Neural cell (in vitro differentiated cells): ENCODE measurements around the gene RPS3. TPM values are rescaled to one million over a fixed set of nuclear protein-coding genes. Genes with fewer than 3 reads are reported as not detected.

Source experiments
- H2AFZ ChIP-seq: fragments of 200-600, 300-800 bp; sonication (generic), shearing (Covaris generic); 2 replicates; pipeline ENCODE4 v1.6.0; 2014; ENCODE audit warnings: low read depth, mild to moderate bottlenecking, antibody characterized with exemption, low read length, moderate library complexity
- H3F3A ChIP-seq: fragments of 200-600 bp; shearing (Covaris generic); 2 replicates; pipeline ENCODE4 v1.6.1; 2016; ENCODE audit warnings: mild to moderate bottlenecking, moderate library complexity, mixed read lengths, antibody characterized with exemption, low read length; ENCODE audit not compliant: insufficient read depth, poor library complexity, severe bottlenecking
- H3K27ac ChIP-seq: fragments of 200-600, 300-800 bp; sonication (generic), shearing (Covaris generic); 2 replicates; pipeline ENCODE4 v1.5.1; 2014; ENCODE audit warnings: mild to moderate bottlenecking, low read length, moderate library complexity
- H3K27me3 ChIP-seq: fragments of 300-800, 200-600 bp; sonication (generic), shearing (Covaris generic); 2 replicates; pipeline ENCODE4 v1.6.0; 2014; ENCODE audit warnings: mild to moderate bottlenecking, low read depth, low read length, moderate library complexity; ENCODE audit not compliant: insufficient read depth
- H3K36me3 ChIP-seq: fragments of 300-800, 200-600 bp; sonication (generic), shearing (Covaris generic); 2 replicates; pipeline ENCODE4 v1.5.1; 2014; ENCODE audit warnings: mild to moderate bottlenecking, antibody characterized with exemption, low read length, moderate library complexity; ENCODE audit not compliant: insufficient read depth
- H3K4me2 ChIP-seq: fragments of 300-800, 200-600 bp; sonication (generic), shearing (Covaris generic); 2 replicates; pipeline ENCODE4 v1.6.0; 2014; ENCODE audit warnings: mild to moderate bottlenecking, low read length
- H3K4me3 ChIP-seq: fragments of 300-800, 200-600 bp; sonication (generic), shearing (Covaris generic); 2 replicates; pipeline ENCODE4 v1.5.1; 2014; ENCODE audit warnings: mild to moderate bottlenecking, low read length, moderate library complexity
- H3K79me2 ChIP-seq: fragments of 200-600 bp; shearing (Covaris generic); replicated peaks from 2 replicates; pipeline ENCODE4 v1.6.0; 2014; ENCODE audit warnings: mild to moderate bottlenecking, low read length, moderate library complexity; ENCODE audit not compliant: insufficient read depth
- H3K9ac ChIP-seq: fragments of 300-800, 200-600 bp; sonication (generic), shearing (Covaris generic); 2 replicates; pipeline ENCODE4 v1.6.1; 2016; ENCODE audit warnings: mild to moderate bottlenecking, low read length, mixed read lengths
- H3K9me2 ChIP-seq: fragments of 200-600 bp; shearing (Covaris generic); 2 replicates; pipeline ENCODE4 v1.6.1; 2016; ENCODE audit warnings: mild to moderate bottlenecking, low read length, mixed read lengths; ENCODE audit not compliant: insufficient read depth
- H3K9me3 ChIP-seq: fragments of 200-600, 300-800 bp; sonication (generic), shearing (Covaris generic); 2 replicates; pipeline ENCODE4 v1.6.1; 2016; ENCODE audit warnings: mild to moderate bottlenecking, mixed run types, low read length, moderate library complexity, mixed read lengths
- H4K20me1 ChIP-seq: fragments of 200-600 bp; shearing (Covaris generic); 2 replicates; pipeline ENCODE4 v1.6.1; 2016; ENCODE audit warnings: mild to moderate bottlenecking, mixed run types; ENCODE audit not compliant: insufficient read depth
- CTCF ChIP-seq: fragments of 450-650 bp; IDR thresholded peaks from 2 replicates; pipeline ENCODE4 v1.5.1; 2014; ENCODE audit warnings: antibody characterized with exemption, mild to moderate bottlenecking, moderate library complexity; ENCODE audit not compliant: poor library complexity, severe bottlenecking
- EP300 ChIP-seq: fragments of 450-650 bp; conservative IDR thresholded peaks from 2 replicates; pipeline ENCODE4 v1.6.1; 2014; ENCODE audit warnings: antibody characterized with exemption, mild to moderate bottlenecking, moderate library complexity; ENCODE audit not compliant: poor library complexity, severe bottlenecking
- EZH2 ChIP-seq: fragments of 200-600, 300-800 bp; shearing (Covaris generic), sonication (generic); IDR thresholded peaks from 2 replicates; pipeline ENCODE4 v1.6.1; 2014; ENCODE audit warnings: antibody characterized with exemption, low read length, borderline replicate concordance, mild to moderate bottlenecking; ENCODE audit not compliant: insufficient read depth, poor library complexity, severe bottlenecking
- MXI1 ChIP-seq: fragments of 450-650 bp; conservative IDR thresholded peaks from 2 replicates; pipeline ENCODE4 v1.6.1; 2014; ENCODE audit warnings: antibody characterized with exemption, mild to moderate bottlenecking; ENCODE audit not compliant: poor library complexity, severe bottlenecking
- POLR2AphosphoS5 ChIP-seq: IDR thresholded peaks from 2 replicates; pipeline ENCODE4 v1.6.1; 2012
- RAD21 ChIP-seq: fragments of 450-650 bp; conservative IDR thresholded peaks from 2 replicates; pipeline ENCODE4 v1.6.1; 2014; ENCODE audit warnings: antibody characterized with exemption, mild to moderate bottlenecking, moderate library complexity
- REST ChIP-seq: IDR thresholded peaks from 2 replicates; pipeline ENCODE4 v1.6.1; 2012; ENCODE audit warnings: borderline replicate concordance
- SMC3 ChIP-seq: fragments of 450-650 bp; conservative IDR thresholded peaks from 2 replicates; pipeline ENCODE4 v1.6.1; 2014; ENCODE audit warnings: antibody characterized with exemption, mild to moderate bottlenecking, moderate library complexity; ENCODE audit not compliant: poor library complexity
- TAF1 ChIP-seq: IDR thresholded peaks from 2 replicates; pipeline ENCODE4 v1.6.1; 2012; ENCODE audit warnings: low read depth
- polyA plus RNA-seq: library from polyadenylated mRNA; depleted of rRNA; stranded (reverse); fragments of >200 nt; gene quantifications from 2 replicates; pipeline ENCODE4 v1.2.3, GENCODE V29; 2014

Gene RPS3
- polyA plus RNA-seq, 1 donor from 2014 or later, result 1,440 TPM

- no peaks in the 10 kb centered on the region for H3K9me3 ChIP-seq
- H3K9me2 ChIP-seq, result no peaks in the 10 kb centered on the region
- H3K36me3 ChIP-seq, result no peaks in the 10 kb centered on the region
- no peak overlapping the region for H3K4me3 ChIP-seq
- TF ChIP-seq MXI1 (no peak), CTCF (peak; percentile 44)
- no peak overlapping the region for H3K27ac ChIP-seq
- H2AFZ ChIP-seq, result no peak overlapping the region
- no peak overlapping the region for H3K4me2 ChIP-seq
- no peak overlapping the region for H3K9ac ChIP-seq
- no peaks in the 10 kb centered on the region for H3K79me2 ChIP-seq
- no peaks in the 10 kb centered on the region for H3K27me3 ChIP-seq
- H3F3A ChIP-seq, result no peaks in the 10 kb centered on the region
- H4K20me1 ChIP-seq, result no peaks in the 10 kb centered on the region
Observed at GRCh38 chr11:75450826-75451821, 51.8 kb downstream of the RPS3 start.

GRCh38 chr11:75453916-75454655 is 54.8 kb downstream of the RPS3 start:
- Histone ChIP-seq H2AFZ (no peak overlapping the region), H3K4me3 (no peak overlapping the region), H3K27me3 (no peaks in the 10 kb centered on the region), H3K4me2 (no peak overlapping the region), H3K79me2 (no peaks in the 10 kb centered on the region), H3K9ac (no peak overlapping the region), H3K9me3 (no peaks in the 10 kb centered on the region), H3F3A (no peaks in the 10 kb centered on the region), H3K27ac (no peak overlapping the region), H3K36me3 (no peaks in the 10 kb centered on the region), H3K9me2 (no peaks in the 10 kb centered on the region), H4K20me1 (no peaks in the 10 kb centered on the region)
- no peak for TF ChIP-seq TAF1
- no peak for TF ChIP-seq EP300
- TF ChIP-seq CTCF, result no peak
- TF ChIP-seq MXI1, result no peak
- no peak for TF ChIP-seq EZH2

GRCh38 chr11:75454987-75455386 is 55.7 kb downstream of the RPS3 start:
- Histone ChIP-seq H3K4me2 (no peak overlapping the region), H4K20me1 (no peaks in the 10 kb centered on the region), H3K79me2 (no peaks in the 10 kb centered on the region), H3F3A (no peaks in the 10 kb centered on the region), H2AFZ (no peak overlapping the region), H3K9ac (no peak overlapping the region), H3K27ac (no peak overlapping the region), H3K36me3 (no peaks in the 10 kb centered on the region), H3K9me3 (no peaks in the 10 kb centered on the region), H3K27me3 (no peaks in the 10 kb centered on the region), H3K4me3 (no peak overlapping the region), H3K9me2 (no peaks in the 10 kb centered on the region)
- TF ChIP-seq EP300 (no peak), SMC3 (no peak), RAD21 (no peak), EZH2 (no peak), TAF1 (no peak), REST (no peak), MXI1 (no peak), CTCF (no peak), POLR2AphosphoS5 (no peak)
